ENCODE measurements around the gene VAMP1.

The VAMP1 gene

GRCh38 chr12:6424008-6424347, 46.5 kb downstream of the VAMP1 start:
- DNase-seq (ENCODE audit: low read depth) = no peak
- H3K4me3 ChIP-seq (ENCODE audit: low read depth, low read length) = no peak overlapping the region
- TF ChIP-seq POLR2A (IDR thresholded peaks at IDR 0.05; ENCODE audit: extremely low read depth, insufficient read length) (no peak), MYC (IDR thresholded peaks at IDR 0.05; ENCODE audit: low read depth, low read length) (no peak), CTCF (IDR thresholded peaks at IDR 0.05; ENCODE audit: low read depth, low read length) (no peak), MAX (IDR thresholded peaks at IDR 0.05; ENCODE audit: low read depth, low read length) (no peak)

- TF ChIP-seq POLR2A (IDR thresholded peaks at IDR 0.05; ENCODE audit: extremely low read depth, insufficient read length) (no peak), CTCF (IDR thresholded peaks at IDR 0.05; ENCODE audit: low read depth, low read length) (peak; percentile 77), MAX (IDR thresholded peaks at IDR 0.05; ENCODE audit: low read depth, low read length) (peak; percentile 95), MYC (IDR thresholded peaks at IDR 0.05; ENCODE audit: low read depth, low read length) (peak; percentile 97)
- DNase-seq (ENCODE audit: low read depth) = peak; percentile 96
- no peak overlapping the region for H3K4me3 ChIP-seq (ENCODE audit: low read depth, low read length)
These were observed 47.0 kb downstream of the VAMP1 start for GRCh38 chr12:6423267-6424007.

GRCh38 chr12:6420364-6420763, 50.1 kb downstream of the VAMP1 start:
- DNase-seq (ENCODE audit: low read depth) = no peak
- no peak for TF ChIP-seq POLR2A (IDR thresholded peaks at IDR 0.05; ENCODE audit: extremely low read depth, insufficient read length)
- TF ChIP-seq MYC (IDR thresholded peaks at IDR 0.05; ENCODE audit: low read depth, low read length) = no peak
- TF ChIP-seq MAX (IDR thresholded peaks at IDR 0.05; ENCODE audit: low read depth, low read length) = no peak
- TF ChIP-seq CTCF (IDR thresholded peaks at IDR 0.05; ENCODE audit: low read depth, low read length) = no peak
- H3K4me3 ChIP-seq (ENCODE audit: low read depth, low read length) = no peak overlapping the region

- DNase-seq (ENCODE audit: low read depth) = no peak
- no peak overlapping the region for H3K4me3 ChIP-seq (ENCODE audit: low read depth, low read length)
- TF ChIP-seq MAX (IDR thresholded peaks at IDR 0.05; ENCODE audit: low read depth, low read length) (no peak), POLR2A (IDR thresholded peaks at IDR 0.05; ENCODE audit: extremely low read depth, insufficient read length) (no peak), MYC (IDR thresholded peaks at IDR 0.05; ENCODE audit: low read depth, low read length) (no peak), CTCF (IDR thresholded peaks at IDR 0.05; ENCODE audit: low read depth, low read length) (no peak)
These were observed 51.7 kb downstream of the VAMP1 start for GRCh38 chr12:6418796-6419195.

- no peak overlapping the region for H3K4me3 ChIP-seq (ENCODE audit: low read depth, low read length)
- peak; percentile 92 for DNase-seq (ENCODE audit: low read depth)
- TF ChIP-seq CTCF (IDR thresholded peaks at IDR 0.05; ENCODE audit: low read depth, low read length) = no peak
- TF ChIP-seq POLR2A (IDR thresholded peaks at IDR 0.05; ENCODE audit: extremely low read depth, insufficient read length) = no peak
- no peak for TF ChIP-seq MAX (IDR thresholded peaks at IDR 0.05; ENCODE audit: low read depth, low read length)
- TF ChIP-seq MYC (IDR thresholded peaks at IDR 0.05; ENCODE audit: low read depth, low read length) = no peak
These were observed 53.9 kb downstream of the VAMP1 start for GRCh38 chr12:6416596-6416995.
